ENCODE results near the gene LRFN5.
"Not testable (repeated sequence)": the region's sequence is repeated elsewhere in the genome, so short reads cannot be mapped to it uniquely, and the experiment has no call there.

LRFN5 gene

DNA sequence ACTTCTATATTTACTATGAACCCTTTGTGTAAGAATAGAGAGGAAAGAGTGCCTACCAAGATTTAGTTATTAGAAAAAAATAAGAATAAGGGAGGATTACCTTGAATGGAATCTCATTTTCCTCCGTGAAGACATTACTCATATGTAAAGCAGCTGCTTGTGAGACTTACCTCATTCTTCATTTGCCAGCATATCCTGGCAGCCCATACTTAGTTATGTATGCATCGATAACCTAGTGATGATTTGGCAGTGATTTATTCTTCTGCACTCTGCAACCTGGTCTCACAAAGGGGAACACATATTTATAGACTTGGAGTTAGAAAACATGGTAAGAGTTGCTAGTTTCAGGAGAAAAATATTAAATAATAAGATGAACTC is 56.8 kb downstream of the LRFN5 start:
- Histone ChIP-seq H3K9ac (ENCODE audit: low read depth, low read length) (no peak overlapping the region), H3K4me1 (ENCODE audit: insufficient read depth, low read length) (peaks cover 8% of the 10 kb centered on the region; the same call in 1 of the 2 replicates), H3K9me3 (ENCODE audit: control insufficient read depth, insufficient read depth, low read length) (no peaks in the 10 kb centered on the region), H3K36me3 (ENCODE audit: insufficient read depth, low read length) (no peaks in the 10 kb centered on the region)

DNA sequence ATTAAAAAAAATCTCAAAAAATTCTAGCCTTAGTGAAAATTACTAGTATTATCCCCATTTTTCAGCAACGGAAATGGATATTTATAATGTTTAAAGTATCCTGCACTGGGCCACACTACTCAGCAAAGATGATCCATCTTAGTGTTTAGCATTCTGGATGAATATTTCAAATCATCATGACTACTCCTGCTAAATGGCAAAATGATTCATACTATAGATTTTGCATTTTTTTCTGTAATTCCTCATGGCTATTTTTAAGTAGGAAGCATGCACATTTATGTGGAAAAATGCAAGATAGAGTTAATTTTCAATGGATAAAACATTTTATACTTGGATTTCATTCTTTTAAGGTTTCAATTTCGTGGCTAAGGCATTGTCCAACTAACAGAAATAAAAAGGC is 59.6 kb downstream of the LRFN5 start:
- Histone ChIP-seq H3K9ac (ENCODE audit: low read depth, low read length) (no peak overlapping the region), H3K4me1 (ENCODE audit: insufficient read depth, low read length) (peaks cover 8% of the 10 kb centered on the region; the same call in 1 of the 2 replicates), H3K36me3 (ENCODE audit: insufficient read depth, low read length) (no peaks in the 10 kb centered on the region), H3K9me3 (ENCODE audit: control insufficient read depth, insufficient read depth, low read length) (no peaks in the 10 kb centered on the region)

DNA sequence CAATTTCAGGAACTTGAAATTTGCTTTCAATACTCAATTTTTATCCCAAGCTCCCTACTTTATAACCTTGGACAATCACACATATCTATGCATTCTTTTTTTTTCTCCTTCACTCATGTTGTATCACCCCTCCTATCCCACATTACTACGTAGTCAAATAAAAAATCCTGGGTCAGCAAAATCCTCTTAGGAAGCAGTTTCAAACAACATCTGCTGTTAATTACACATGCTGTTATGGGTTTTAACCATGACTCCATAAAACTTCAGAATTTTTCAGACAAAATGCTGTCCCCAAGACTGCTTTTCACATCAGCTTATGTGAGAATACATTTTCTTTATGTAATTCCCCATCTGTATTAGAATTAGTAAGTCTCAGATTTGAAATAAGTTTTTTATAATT is 61.7 kb downstream of the LRFN5 start:
- Histone ChIP-seq H3K36me3 (ENCODE audit: insufficient read depth, low read length) (no peaks in the 10 kb centered on the region), H3K9me3 (ENCODE audit: control insufficient read depth, insufficient read depth, low read length) (no peaks in the 10 kb centered on the region), H3K4me1 (ENCODE audit: insufficient read depth, low read length) (peaks cover 3% of the 10 kb centered on the region; the same call in 1 of the 2 replicates), H3K9ac (ENCODE audit: low read depth, low read length) (no peak overlapping the region)

DNA sequence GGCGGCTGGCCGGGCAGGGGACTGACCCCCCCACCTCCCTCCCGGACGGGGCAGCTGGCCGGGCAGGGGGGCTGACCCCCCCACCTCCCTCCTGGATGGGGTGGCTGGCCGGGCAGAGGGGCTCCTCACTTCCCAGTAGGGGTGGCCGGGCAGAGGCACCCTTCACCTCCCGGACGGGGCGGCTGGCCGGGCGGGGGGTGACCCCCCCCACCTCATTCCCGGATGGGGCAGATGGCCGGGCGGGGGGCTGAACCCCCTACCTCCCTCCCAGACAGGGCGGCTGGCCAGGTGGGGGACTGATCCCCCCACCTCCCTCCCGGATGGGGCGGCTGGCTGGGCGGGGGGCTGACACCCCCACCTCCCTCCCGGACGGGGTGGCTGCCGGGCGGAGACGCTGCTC is 66.9 kb downstream of the LRFN5 start:
- H3K36me3 ChIP-seq (ENCODE audit: insufficient read depth, low read length); H3K4me1 ChIP-seq (ENCODE audit: insufficient read depth, low read length); H3K9ac ChIP-seq (ENCODE audit: low read depth, low read length); H3K9me3 ChIP-seq (ENCODE audit: control insufficient read depth, insufficient read depth, low read length): not testable (repeated sequence)

DNA sequence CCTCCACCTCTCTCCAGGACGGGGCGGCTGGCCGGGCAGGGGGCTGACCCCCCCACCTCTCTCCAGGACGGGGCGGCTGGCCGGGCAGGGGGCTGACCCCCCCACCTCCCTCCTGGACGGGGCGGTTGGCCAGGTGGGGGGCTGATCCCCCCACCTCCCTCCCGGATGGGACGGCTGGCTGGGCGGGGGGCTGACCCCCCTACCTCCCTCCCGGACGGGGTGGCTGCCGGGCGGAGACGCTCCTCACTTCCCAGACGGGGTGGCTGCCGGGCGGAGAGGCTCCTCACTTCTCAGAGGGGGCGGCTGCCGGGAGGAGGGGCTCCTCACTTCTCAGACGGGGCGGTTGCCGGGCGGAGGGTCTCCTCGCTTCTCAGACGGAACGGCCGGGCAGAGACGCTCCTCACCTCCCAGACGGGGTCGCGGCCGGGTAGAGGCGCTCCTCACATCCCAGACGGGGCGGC is 67.9 kb downstream of the LRFN5 start:
- H3K9me3 ChIP-seq (ENCODE audit: control insufficient read depth, insufficient read depth, low read length); H3K36me3 ChIP-seq (ENCODE audit: insufficient read depth, low read length); H3K9ac ChIP-seq (ENCODE audit: low read depth, low read length); H3K4me1 ChIP-seq (ENCODE audit: insufficient read depth, low read length): not testable (repeated sequence)

DNA sequence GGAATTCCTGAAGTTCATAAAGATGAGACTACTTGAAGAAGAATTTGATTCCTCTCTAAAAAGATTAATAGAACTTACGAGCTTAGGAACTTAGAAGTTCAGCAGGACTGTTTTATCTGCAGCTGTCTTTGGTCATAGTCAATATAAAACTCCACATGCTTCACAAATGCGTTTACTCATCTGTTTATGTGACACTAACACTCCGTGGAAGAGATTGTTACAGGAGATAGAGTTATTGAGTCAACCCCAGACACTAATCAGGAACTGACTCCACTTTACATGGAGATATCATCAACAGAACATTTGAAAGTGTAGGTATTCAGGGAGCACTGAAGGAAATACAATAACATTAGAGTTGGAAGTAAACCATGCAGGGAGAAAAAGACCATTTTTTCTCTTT is 92.8 kb downstream of the LRFN5 start:
- H3K9ac ChIP-seq (ENCODE audit: low read depth, low read length): no peak overlapping the region
- H3K9me3 ChIP-seq (ENCODE audit: control insufficient read depth, insufficient read depth, low read length): no peaks in the 10 kb centered on the region
- no peaks in the 10 kb centered on the region for H3K36me3 ChIP-seq (ENCODE audit: insufficient read depth, low read length)
- no peaks in the 10 kb centered on the region; the same call in 1 of the 2 replicates for H3K4me1 ChIP-seq (ENCODE audit: insufficient read depth, low read length)

DNA sequence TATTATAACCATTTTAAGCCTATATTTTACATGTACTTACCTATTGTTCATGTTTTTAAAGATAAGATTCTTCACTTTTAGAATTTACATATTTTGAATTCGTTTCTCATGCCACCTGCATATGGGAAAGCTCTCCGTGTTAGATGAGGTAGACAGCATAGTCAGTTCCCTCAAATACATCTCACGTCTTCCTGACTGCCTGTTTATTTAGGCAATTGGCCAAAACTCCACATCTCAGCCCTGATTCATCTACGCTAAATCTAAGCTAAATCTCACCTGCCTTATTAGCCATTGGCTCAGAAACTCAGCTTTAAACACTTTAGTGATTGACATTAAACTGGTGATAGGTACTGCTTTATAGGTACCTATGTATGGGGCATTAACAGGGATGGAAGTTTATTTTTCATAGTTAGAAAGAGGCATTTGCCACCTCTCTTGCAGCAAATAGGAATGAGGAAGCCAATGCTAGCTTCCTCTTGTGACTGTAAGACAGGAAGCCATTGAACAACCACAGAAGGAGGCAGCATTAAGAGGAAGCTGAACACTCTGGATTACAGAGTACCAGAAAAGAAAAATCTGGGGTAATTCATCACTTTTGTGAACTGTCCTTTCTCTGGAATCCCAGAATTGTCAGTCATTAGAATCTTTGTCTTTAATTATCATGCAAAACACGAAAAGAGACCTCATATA is 111.9 kb downstream of the LRFN5 start:
- Histone ChIP-seq H3K9ac (ENCODE audit: low read depth, low read length) (no peak overlapping the region), H3K4me1 (ENCODE audit: insufficient read depth, low read length) (0 out of 2 replicates have a peak, but pooled peaks cover 5% of the 10 kb centered on the region), H3K36me3 (ENCODE audit: insufficient read depth, low read length) (no peaks in the 10 kb centered on the region), H3K9me3 (ENCODE audit: control insufficient read depth, insufficient read depth, low read length) (no peaks in the 10 kb centered on the region)

DNA sequence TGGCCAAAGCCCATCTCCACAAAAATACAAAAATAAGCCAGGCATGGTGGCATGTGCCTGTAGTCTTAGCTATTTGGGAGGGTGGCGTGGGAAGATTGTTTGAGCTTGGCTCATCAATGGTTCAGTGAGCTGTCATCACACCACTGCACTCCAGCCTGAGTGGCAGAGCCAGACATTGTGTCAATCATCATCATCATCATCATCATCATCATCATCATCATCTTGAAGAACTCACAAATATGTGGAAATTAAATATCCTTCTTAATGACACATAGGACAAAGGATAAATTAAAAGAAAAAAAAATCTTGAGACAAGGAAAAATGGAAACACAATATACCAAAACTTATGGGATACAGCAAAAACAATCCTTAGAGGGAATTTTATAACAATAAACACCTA is 132.5 kb downstream of the LRFN5 start:
- Histone ChIP-seq H3K9me3 (ENCODE audit: control insufficient read depth, insufficient read depth, low read length) (no peaks in the 10 kb centered on the region), H3K9ac (ENCODE audit: low read depth, low read length) (no peak overlapping the region), H3K4me1 (ENCODE audit: insufficient read depth, low read length) (no peaks in the 10 kb centered on the region), H3K36me3 (ENCODE audit: insufficient read depth, low read length) (no peaks in the 10 kb centered on the region)

DNA sequence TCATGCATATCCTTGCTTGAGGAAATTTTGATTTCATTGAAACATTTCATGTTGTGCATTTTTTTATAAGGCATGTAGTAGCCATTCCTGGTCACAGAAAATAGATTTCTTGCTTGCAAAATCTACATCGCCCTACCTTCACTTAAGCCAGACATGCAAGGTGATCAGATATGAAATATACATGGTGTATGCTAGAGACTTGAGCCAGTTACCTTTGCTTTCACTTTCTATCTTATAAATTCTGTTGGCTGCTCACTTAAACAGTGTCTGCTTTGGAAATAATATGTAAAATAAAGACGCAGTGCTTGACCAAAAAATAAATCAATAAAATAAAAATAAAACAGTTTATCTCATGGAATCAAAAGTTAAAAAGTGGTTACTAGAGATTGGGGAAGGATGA is 136.5 kb downstream of the LRFN5 start:
- Histone ChIP-seq H3K9ac (ENCODE audit: low read depth, low read length) (no peak overlapping the region), H3K9me3 (ENCODE audit: control insufficient read depth, insufficient read depth, low read length) (no peaks in the 10 kb centered on the region), H3K4me1 (ENCODE audit: insufficient read depth, low read length) (no peaks in the 10 kb centered on the region), H3K36me3 (ENCODE audit: insufficient read depth, low read length) (no peaks in the 10 kb centered on the region)

DNA sequence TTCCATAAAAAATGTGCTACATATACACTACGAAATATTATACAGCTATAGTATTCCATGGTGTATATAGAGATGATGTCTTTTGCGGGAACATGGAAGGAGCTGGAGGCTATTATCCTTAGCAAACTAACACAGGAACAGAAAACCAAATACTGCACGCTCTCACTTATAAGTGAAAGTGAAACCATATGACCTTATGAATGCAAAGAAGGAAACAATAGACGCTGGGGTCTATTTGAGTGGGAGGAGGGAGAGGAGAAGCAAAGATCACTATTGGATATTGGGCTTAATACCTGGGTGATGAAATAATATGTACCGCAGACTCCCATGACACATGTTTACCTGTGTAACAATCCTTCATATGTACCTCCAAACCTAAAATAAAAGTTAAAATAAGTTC is 142.8 kb downstream of the LRFN5 start:
- Histone ChIP-seq H3K36me3 (ENCODE audit: insufficient read depth, low read length) (no peaks in the 10 kb centered on the region), H3K4me1 (ENCODE audit: insufficient read depth, low read length) (no peaks in the 10 kb centered on the region), H3K9me3 (ENCODE audit: control insufficient read depth, insufficient read depth, low read length) (no peaks in the 10 kb centered on the region), H3K9ac (ENCODE audit: low read depth, low read length) (no peak overlapping the region)

DNA sequence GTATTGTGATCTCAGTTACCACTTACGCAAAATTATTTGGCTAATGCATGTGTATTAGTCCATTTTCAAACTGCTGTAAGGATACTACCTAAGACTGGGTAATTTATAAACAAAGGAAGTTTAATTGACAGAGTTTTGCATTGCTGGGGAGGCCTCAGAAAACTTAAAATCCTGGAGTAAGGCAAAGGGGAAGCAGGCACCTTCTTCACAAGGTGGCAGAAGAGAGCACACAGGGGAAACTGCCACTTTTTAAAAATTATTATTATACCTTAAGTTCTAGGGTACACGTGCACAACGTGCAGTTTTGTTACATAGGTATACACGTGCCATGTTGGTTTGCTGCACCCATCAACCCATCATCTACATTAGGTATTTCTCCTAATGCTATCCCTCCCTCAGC is 143.9 kb downstream of the LRFN5 start:
- not testable (repeated sequence) for H3K9ac ChIP-seq (ENCODE audit: low read depth, low read length); H3K36me3 ChIP-seq (ENCODE audit: insufficient read depth, low read length); H3K9me3 ChIP-seq (ENCODE audit: control insufficient read depth, insufficient read depth, low read length); H3K4me1 ChIP-seq (ENCODE audit: insufficient read depth, low read length)

DNA sequence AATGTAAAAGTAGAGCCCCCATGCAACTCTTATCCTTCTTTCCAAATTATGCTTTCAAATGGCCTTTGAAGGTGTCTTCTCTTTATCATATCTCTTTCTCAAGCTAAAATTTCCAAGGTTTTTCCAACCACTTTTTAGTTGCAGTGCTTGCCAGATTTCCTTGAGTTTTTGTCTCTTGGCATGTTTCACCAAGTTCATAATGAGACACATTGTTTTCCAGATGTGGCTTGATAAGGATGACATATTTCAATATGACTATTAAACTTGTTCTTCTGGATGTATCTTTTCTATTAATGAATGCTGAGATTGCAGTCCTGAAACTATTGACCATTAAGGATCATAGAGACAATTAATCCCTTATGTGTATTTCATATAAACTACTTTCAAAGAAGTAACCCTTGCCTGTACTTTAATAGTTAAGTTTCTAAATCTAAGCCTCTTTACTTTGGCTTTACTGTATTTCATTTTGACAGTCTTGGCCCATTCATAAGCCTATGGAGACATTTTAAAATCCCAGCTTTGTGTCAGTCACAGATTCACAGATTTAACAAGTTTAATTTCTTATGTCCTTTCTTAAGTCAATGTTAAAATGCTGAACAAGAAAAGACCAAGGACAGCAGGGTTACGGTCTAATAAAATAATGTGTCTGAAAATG is 151.5 kb downstream of the LRFN5 start:
- no peak overlapping the region for H3K9ac ChIP-seq (ENCODE audit: low read depth, low read length)
- no peaks in the 10 kb centered on the region for H3K36me3 ChIP-seq (ENCODE audit: insufficient read depth, low read length)
- H3K4me1 ChIP-seq (ENCODE audit: insufficient read depth, low read length): no peaks in the 10 kb centered on the region
- H3K9me3 ChIP-seq (ENCODE audit: control insufficient read depth, insufficient read depth, low read length): no peaks in the 10 kb centered on the region

DNA sequence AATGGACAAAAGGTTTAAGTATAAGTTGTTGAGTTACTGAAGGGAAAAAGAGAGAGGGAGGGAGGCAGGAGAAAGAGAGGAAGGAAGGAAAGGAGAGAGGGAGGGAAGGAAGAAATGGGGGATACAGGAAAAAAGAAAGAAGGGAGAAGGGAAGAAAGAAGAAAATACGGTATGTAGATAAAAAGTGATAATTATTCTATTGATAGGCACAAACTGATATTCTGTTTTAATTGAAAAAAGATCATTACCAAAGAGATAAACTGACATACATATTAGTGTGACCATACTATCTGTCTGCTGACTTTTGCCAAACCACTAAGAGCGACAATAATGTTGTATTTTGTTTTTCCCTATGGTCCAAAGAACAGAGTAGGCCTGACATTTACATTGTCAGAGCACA is 154.5 kb downstream of the LRFN5 start:
- Histone ChIP-seq H3K36me3 (ENCODE audit: insufficient read depth, low read length) (no peaks in the 10 kb centered on the region), H3K9ac (ENCODE audit: low read depth, low read length) (no peak overlapping the region), H3K9me3 (ENCODE audit: control insufficient read depth, insufficient read depth, low read length) (no peaks in the 10 kb centered on the region), H3K4me1 (ENCODE audit: insufficient read depth, low read length) (no peaks in the 10 kb centered on the region)

DNA sequence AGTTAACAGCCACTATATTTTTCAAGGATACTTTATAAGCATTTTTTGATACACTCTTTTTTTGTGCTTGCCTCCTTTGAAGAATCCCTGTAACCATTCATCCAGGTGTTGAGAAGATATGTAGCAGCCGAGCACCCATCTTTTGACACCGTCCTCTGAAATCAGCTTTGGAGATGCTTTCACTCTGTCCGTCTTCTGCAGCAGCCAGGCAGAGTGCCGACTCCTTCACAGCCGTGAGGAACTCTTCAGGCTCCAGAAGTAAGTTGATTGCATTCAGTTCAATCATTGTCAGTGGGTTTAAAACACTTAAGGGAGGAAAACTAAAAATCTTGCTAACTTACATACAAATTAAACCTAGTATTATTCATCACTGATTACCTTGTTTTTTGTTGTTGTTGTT is 160.1 kb downstream of the LRFN5 start:
- H3K9ac ChIP-seq (ENCODE audit: low read depth, low read length): no peak overlapping the region
- H3K36me3 ChIP-seq (ENCODE audit: insufficient read depth, low read length): no peaks in the 10 kb centered on the region; the same call in 1 of the 2 replicates
- no peaks in the 10 kb centered on the region for H3K4me1 ChIP-seq (ENCODE audit: insufficient read depth, low read length)
- no peaks in the 10 kb centered on the region for H3K9me3 ChIP-seq (ENCODE audit: control insufficient read depth, insufficient read depth, low read length)

DNA sequence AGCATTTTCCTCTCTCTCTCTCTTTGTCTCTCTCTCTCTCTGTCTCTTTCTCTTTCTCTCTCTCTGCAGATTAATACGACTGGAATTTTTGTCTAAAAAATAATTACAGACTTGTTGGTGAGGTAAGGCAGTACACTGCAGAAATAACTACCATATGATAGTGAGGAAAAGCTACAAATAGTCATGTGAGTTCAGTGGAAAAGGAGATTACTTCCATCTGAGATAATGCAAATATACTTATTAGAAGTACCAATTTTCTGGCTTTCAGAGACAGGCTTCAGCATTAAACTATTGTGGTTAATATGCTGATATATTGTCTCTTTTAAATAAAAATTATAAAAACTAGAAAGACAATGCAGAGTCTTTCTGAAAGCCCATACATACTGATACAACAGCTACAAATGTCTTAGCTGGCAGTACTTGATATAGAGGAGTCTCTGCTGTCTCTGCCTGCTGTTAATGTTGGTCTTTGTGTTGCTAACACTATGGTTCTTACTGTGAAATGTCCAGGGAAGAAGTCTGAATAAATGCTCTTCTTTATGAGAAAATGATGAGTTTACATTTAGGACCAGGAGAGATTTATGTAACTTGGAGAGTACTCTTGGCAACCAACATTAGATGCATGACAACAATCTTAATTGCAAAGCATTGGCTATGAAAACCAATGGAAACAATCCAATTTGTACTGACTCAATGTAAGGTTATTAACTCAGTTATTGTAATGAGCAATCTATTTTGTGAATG is 167.0 kb downstream of the LRFN5 start:
- Histone ChIP-seq H3K36me3 (ENCODE audit: insufficient read depth, low read length) (no peaks in the 10 kb centered on the region; the same call in 1 of the 2 replicates), H3K4me1 (ENCODE audit: insufficient read depth, low read length) (no peaks in the 10 kb centered on the region), H3K9me3 (ENCODE audit: control insufficient read depth, insufficient read depth, low read length) (no peaks in the 10 kb centered on the region), H3K9ac (ENCODE audit: low read depth, low read length) (no peak overlapping the region)
